AG04449 (cell line): ENCODE data around the gene AMMECR1L.
"Not testable (repeated sequence)": the region's sequence is repeated elsewhere in the genome, so short reads cannot be mapped to it uniquely, and the experiment has no call there.

Experiments used
- CTCF ChIA-PET: fragments of 350-600 bp; formaldehyde crosslinking; extraction: SDS; loops from one replicate; lab custom pipeline; 2021; ENCODE audit warnings: antibody characterized with exemption; lab: Yijun Ruan, JAX
- POLR2A ChIA-PET: fragments of 400-600, 350-600 bp; formaldehyde crosslinking; extraction: SDS; loops from one replicate; lab custom pipeline; 2020; ENCODE audit warnings: antibody characterized with exemption, inconsistent platforms; lab: Yijun Ruan, JAX
- DNase-seq: peaks from one replicate; pipeline ENCODE4 v3.0.0-alpha.2; 2010; ENCODE audit warnings: low read depth, low spot score
- H3K4me3 ChIP-seq: 2 replicates; pipeline ENCODE4 v1.5.1; 2011; ENCODE audit warnings: low read depth, mild to moderate bottlenecking, control low read depth, low read length
- CTCF ChIP-seq: IDR thresholded peaks from one replicate; pipeline ENCODE4 v1.5.1; 2011; ENCODE audit warnings: mild to moderate bottlenecking, moderate library complexity, low read length, control low read depth, inconsistent platforms; ENCODE audit not compliant: insufficient read depth; ENCODE audit errors: missing control alignments

AMMECR1L gene

GRCh38 chr2:127901339-127902056 lies 15.7 kb upstream of the AMMECR1L start:
- TF ChIP-seq CTCF: no peak
- POLR2A ChIA-PET: no interaction called here
- CTCF ChIA-PET: no interaction called here
- DNase-seq: no peak
- no peak overlapping the region for H3K4me3 ChIP-seq

GRCh38 chr2:127897531-127898211 lies 11.9 kb upstream of the AMMECR1L start:
- ChIA-PET POLR2A (no interaction called here), CTCF (no interaction called here)
- no peak for DNase-seq
- H3K4me3 ChIP-seq: no peak overlapping the region
- no peak for TF ChIP-seq CTCF

GRCh38 chr2:127893494-127893893 lies 7.7 kb upstream of the AMMECR1L start:
- DNase-seq: no peak
- ChIA-PET CTCF (interaction anchor here (1.4 kb wide), 1 partner anchor 11 kb away, joined by 5 read pairs; no protein-coding TSS in a partner anchor), POLR2A (no interaction called here)
- no peak for TF ChIP-seq CTCF
- no peak overlapping the region for H3K4me3 ChIP-seq

DNA sequence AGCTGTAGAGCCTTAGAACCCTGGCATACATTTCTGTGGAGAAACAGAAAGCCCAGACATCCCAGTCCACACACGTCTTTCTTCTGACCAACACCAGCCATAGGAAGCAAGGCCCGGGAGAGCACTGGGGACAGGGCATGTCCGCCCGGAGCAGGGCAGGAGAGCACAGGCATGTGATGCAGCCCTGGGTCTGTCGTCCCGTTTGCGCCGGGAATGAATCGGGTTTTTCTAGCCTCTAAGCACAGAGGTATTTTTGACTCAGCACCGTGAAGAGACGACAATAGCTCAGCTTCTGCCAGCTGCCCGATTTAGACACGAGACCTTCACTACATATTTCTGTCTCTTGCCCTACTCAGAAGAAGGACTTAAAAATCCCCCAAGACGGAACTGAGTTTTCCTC lies 7.3 kb upstream of the AMMECR1L start:
- no peak overlapping the region for H3K4me3 ChIP-seq
- TF ChIP-seq CTCF: no peak
- POLR2A ChIA-PET: no interaction called here
- DNase-seq: no peak
- CTCF ChIA-PET: interaction anchor here (1.4 kb wide), 1 partner anchor 11 kb away, joined by 5 read pairs; no protein-coding TSS in a partner anchor

GRCh38 chr2:127891811-127892210 lies 6.1 kb upstream of the AMMECR1L start:
- CTCF ChIA-PET: no interaction called here
- POLR2A ChIA-PET: no interaction called here
- TF ChIP-seq CTCF: no peak
- no peak overlapping the region for H3K4me3 ChIP-seq
- no peak for DNase-seq

- CTCF ChIA-PET, DNase-seq, POLR2A ChIA-PET, H3K4me3 ChIP-seq: not testable (repeated sequence)
Observed at GRCh38 chr2:127890756-127891155, 5.0 kb upstream of the AMMECR1L start.
